SW 1271 (cell line): Measurements from ENCODE around the gene PLIN1.
A peak's percentile ranks its signal among the peaks of the same experiment; 100 is the strongest.

ENCODE experiments used
- DNase-seq, 2 experiments: peaks; one replicate each; lab custom pipeline; 2025; lab: John Stamatoyannopoulos, UW

The PLIN1 gene

GRCh38 chr15:89671687-89672086, 7.5 kb downstream of the PLIN1 start:
- DNase-seq, result no peak

DNA sequence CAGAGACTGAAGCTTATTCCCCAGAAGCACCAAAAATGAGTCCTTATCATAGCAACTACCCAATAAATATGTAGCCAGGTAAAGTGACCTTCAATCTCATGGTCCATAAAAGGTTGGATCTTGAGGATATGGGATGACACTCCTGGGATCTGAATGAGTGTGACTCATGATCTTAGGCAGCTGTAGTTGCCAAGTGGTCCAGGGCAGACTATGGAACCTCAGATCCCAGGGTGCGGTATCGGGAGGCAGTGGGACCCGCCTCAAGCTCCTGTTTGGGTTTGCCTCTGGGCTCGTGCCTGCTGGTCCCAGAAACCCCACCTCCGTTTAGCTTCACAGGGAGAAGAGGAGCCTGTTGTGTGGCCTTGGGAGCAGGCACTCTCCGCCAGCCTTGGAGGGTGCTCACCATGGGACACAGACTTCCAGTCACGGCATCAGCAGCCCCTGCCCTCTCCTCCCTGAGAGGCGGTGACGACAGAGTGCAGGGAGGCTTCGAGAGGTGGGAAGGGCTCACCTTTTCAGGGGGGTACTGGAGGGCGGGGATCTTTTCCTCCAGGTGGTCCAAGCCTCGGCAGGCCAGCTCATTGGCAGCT, 8.1 kb downstream of the PLIN1 start:
- DNase-seq, result no peak

DNA sequence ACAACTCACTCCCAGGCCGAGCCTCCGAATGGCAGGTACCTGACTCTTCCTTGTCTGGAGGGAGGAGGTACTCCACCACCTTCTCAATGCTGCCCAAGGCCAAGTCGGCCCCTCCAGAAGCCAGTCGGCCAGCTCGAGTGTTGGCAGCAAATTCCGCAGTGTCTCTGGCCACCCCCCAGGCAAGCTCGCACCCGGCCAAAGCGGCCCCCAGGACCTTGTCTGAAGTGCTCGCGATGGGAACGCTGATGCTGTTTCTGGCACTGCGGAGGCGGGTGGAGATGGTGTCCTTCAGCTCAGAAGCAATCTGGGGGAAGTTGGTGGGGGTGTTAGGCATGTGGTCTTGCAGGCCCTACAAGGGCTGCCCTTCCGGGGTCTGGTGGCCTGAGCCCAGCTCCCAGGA, 9.2 kb downstream of the PLIN1 start:
- DNase-seq, result no peak

- DNase-seq, result no peak
Measured at GRCh38 chr15:89669309-89669865, 9.8 kb downstream of the PLIN1 start.

GRCh38 chr15:89668171-89668570, 11.0 kb downstream of the PLIN1 start:
- DNase-seq, result no peak

- no peak for DNase-seq
Measured at GRCh38 chr15:89667706-89667960, 11.5 kb downstream of the PLIN1 start.

GRCh38 chr15:89666858-89667705, 12.1 kb downstream of the PLIN1 start:
- DNase-seq, result no peak

DNA sequence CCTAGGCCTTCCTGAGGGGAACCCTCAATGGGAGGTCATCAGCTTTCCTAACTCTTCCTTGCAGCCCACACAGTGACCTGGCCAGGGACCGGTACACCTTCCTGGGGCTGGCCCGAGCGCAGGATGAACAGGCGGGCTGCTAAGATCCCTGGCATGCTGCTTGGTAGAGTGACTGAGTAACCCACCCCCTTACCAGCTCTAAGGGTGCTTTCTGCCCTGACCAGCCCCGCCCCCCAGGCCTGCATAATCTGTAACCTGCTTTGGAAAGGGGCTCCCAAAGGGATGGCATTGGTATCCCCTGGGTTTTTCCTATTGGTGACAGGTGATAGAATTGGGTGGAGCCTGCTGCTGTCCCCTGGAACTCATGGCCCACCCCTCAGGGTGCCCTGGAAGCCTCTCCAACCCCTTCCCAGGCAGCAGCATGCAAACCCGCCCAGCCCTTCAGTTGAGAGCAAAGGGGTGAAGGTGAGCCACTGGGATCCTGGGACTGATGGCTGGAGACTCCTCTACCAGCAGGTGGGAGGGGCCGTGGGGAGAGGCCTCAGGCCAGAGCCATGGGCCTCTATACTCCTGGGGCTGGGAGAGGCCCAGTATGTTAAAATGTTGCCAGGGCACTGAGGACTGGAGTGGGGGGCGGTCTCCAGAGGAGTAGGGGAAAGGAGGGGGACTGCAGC, 12.8 kb downstream of the PLIN1 start:
- no peak for DNase-seq

DNA sequence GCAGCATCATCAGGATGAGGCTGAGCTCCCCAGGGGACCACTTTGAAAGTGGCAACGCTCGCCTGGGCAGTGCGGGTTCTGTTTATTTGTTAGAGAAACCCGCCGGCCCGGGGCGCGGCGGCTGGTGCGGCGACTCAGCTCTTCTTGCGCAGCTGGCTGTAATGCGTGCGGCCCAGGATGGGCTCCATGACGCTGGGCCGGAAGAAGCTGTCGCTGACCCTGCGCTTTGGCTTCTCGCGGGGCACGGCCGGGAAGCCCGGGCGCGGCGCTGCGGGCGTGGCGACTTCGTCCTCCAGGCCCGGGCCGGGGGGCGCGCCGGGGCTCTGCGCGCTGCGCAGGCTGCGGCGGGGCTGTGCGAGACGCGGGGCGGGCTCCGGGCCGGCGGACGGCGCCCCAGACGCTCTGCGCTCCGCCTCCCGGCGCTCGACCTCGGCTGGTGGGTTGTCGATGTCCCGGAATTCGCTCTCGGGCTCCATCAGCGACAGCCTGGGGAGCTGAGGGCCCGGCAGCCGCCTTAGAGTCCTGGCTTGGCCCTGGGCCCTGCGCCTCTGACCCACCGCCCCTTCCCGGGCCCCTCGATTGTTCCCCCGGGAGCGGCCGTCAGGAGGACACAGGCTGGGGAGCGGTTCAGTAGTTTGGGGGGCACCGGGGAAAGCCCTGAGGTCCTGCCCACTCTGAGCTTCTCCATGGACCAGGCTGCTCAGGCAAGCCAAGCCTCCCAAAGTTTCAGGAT, 13.6 kb downstream of the PLIN1 start:
- no peak for DNase-seq

GRCh38 chr15:89664441-89665350, 14.5 kb downstream of the PLIN1 start:
- no peak for DNase-seq

DNA sequence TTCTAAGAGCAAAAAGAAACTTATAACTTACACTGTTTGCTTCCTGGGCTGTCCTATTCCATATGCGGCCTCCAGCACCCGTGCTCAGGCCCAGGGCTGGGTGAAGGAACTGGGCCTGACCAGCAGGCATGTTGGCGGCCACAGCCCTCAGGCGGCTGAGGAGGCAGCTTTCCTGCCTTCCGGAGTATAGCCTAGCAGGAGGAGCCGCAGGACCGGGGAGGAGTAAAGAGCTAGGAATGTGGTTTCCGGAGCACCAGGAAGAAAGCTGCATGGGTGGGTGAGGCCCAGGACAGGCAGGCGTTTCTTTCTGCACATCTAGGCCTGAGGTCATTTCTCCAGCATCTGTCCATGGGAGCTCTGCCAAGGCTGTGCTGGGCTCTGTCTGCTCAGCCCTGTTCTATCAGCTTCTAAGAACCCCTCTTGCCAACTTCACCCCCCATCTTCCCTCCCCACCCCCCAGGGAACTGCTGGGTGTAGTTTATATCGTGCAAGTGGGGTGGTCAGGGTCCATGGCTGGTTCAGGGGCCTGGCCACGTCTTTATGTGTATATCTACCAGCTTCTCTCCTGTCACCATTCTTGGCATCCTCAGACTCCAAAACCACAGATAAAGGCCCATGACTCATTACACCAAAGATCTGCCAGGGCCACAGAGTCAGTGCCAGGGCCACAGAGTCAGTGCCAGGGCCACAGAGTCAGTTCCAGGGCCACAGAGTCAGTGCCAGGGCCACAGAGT, 16.1 kb downstream of the PLIN1 start:
- peak in 1 of 2 experiments; percentile 81 for DNase-seq

GRCh38 chr15:89660556-89660955, 18.6 kb downstream of the PLIN1 start:
- DNase-seq, result no peak

DNA sequence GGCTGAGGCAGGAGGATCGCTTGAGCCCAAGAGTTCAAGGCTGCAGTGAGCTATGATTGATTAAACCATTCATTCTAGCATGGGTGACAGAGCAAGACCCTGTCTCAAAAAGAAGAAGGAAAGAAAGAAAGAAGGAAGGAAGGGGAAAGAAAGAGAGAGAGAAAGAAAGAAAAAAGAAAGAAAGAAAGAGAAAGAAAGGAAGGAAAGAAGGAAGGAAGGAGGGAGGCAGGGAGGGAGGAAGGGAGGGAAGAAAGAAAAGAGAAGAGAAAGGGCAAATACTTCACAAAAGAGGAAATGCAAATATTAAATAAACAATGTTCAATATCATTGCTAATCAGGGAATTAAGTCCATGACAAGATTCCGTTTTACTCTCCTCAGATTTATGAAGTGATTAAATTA, 19.9 kb downstream of the PLIN1 start:
- no peak for DNase-seq

GRCh38 chr15:89657686-89658200, 21.4 kb downstream of the PLIN1 start:
- no peak for DNase-seq

DNA sequence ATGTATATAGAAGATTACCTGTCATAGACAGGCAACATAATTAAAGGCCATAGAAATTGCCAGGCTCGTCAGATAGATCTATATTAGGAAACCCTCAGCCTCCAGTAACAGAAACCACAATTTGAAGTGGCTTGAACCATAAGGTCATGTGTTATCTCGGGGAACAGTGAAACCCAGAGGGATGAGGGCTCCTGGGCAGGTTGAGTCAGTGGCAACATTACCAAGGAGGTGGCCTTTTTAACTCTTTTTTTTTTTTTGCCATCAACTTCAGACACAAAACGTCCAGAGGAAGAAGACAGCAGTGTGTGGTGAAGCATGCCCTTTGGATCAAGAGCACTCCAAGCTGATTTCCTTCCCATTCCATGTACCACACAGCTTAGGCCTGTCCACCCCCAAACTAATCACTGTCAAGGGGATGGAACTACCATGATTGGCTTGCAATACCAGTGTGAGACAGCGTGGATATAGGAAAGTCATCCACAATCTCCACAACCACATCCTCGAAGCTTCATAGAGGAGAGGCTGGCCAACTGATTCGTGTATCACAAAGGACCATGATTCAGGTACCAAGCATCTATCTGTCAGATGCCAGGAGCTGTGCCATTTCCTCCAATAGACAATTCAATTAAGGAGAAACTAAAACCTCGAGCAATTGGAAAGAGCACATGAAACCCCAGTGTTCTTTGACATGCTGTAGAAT, 22.9 kb downstream of the PLIN1 start:
- DNase-seq, result no peak

DNA sequence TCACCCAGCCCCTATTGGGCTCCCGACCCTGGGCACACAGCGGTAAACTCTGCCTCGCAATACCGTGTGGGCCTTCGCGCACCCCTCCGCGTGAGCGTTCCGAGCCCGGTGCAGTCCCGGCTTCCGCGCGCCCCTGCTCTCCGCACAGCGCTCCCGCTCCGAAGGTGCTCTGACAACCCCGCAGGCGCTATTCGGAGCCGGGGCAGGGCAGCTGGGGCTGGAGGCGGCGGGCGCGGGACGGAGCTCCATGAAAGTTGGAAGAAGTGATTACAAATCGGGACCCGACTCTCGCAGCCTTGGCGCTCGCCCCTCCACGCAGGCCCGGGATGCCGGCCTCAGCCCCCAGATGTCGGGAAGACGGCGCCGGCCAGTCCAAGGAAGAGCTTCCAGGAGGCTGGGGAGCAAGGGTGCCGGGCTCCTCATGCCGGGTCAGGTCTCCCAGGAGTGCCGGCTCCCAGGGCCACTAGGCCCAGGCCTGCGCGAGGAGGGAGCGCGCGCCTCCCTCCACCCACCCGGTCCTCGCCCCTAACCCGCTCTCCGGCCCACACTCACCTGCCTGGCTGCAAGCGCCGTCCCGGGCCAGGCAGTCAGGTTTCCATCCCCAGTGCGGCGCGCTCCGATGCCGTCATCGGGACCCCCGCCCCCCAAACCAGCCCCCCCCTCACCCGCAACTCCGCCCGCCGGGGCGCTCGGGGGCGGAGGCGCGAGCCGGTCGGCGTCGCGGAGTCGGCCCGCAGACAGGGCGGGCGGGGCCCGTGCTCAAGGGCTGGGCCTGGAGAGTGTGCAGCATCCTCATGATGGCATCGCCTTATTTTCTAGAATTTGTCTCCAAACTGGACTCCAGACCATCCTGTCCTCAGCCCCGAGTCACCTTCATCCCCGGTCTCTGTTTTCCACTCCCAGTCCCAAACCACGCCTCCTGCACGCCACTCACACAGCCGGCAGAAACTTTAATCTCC, 24.0 kb downstream of the PLIN1 start, which contains the start of gene KIF7:
TSS of gene KIF7 (minus strand) at position 621 of the 959 bp plus-strand sequence. CDS start 2,537 bp downstream, outside the sequence.
- peak; percentile 33 to 55 for DNase-seq

DNA sequence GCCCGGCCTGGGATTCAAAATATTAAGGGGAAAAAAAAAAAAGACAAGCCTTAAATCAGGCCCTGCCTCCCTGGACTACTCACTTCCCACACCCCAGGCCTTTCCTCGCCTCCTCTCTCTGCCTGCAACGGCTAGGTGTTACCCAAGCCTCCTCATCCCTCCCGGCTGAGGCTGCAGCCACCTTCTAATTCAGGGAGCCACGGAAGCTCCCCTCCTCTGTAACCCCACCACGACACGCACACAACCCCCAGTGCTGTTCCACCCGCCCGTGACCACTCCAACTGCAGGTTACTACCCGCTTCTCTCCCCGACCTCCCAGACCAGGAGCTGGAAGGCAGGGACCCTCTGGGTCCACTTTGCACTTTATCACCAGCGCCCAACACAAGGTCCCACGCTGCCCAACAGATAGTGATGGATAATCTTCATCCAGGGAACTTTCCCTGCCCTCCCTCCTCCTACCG, 24.8 kb downstream of the PLIN1 start:
- no peak for DNase-seq

DNA sequence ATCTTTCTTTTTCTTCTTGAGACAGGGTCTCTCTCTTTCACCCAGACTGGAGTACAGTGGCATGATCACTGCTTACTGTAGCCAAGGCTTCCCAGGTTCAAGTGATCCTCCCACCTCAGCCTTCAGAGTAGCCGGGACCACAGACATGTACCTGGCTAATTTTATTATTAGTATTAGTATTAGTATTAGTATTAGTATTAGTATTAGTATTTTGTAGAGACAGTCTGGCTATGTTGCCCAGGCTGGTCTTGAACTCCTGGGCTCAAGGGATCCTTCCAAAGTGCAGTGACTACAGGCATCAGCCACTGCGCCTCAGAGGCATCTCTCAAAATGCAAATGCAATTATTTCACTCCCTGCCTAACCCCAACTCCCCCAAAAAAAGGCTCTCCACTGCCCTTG, 25.6 kb downstream of the PLIN1 start:
- no peak for DNase-seq
